Daoy (cell line): ENCODE measurements around the gene KCNS1. TPM values are rescaled to one million over a fixed set of nuclear protein-coding genes. Genes with fewer than 3 reads are reported as not detected.
"Not testable (repeated sequence)": the region's sequence is repeated elsewhere in the genome, so short reads cannot be mapped to it uniquely, and the experiment has no call there.

Source experiments
- DNase-seq: peaks from one replicate; pipeline ENCODE4 v3.0.0-alpha.2; 2015; ENCODE audit warnings: low read depth
- total RNA-seq: library from RNA; depleted of rRNA; stranded (reverse); fragments of >200 nt; shearing (Covaris generic); gene quantifications from 2 replicates; pipeline ENCODE4 v1.2.3, GENCODE V29; 2014; rRNA removed

The KCNS1 gene, protein sequence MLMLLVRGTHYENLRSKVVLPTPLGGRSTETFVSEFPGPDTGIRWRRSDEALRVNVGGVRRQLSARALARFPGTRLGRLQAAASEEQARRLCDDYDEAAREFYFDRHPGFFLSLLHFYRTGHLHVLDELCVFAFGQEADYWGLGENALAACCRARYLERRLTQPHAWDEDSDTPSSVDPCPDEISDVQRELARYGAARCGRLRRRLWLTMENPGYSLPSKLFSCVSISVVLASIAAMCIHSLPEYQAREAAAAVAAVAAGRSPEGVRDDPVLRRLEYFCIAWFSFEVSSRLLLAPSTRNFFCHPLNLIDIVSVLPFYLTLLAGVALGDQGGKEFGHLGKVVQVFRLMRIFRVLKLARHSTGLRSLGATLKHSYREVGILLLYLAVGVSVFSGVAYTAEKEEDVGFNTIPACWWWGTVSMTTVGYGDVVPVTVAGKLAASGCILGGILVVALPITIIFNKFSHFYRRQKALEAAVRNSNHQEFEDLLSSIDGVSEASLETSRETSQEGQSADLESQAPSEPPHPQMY
- total RNA-seq: not detected in 2 replicates

DNA sequence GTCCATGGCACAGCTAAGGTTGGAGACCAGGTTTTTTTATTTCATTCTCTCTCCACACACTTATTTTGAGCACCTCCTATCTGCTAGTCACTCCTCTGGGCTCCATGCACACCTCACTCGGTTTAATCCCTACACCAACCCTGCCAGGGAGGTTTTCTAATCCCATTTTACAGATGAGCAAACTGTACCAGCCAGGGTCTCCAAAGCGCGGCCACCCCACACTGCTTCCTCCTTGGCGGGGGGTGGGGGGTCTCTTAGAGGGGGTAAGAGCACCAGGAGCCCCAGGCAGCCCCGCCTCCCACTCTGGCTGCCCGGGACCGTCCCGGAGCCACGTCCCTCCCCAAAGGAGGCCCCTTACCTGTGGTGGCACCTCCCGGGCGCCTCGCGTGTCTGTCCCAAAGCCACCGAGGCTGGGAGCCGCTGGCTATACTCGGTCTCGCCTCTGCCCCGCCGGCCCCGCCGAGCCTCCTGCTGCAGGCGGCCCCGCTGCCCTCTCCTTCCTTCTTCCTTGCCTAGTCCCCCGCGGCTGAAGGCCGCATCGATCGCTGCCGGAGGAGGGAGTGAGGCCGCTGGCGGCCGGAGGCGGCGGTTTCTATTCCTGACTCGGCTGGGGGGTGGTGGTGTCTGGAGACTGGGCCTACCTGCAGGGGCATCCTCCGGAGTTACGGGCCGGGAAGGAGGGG lies at the start of gene KCNS1:
KCNS1 (minus strand) TSS at position 565 of the 683 bp plus-strand sequence. CDS start 1,891 bp downstream, outside the sequence.
- DNase-seq: no peak

DNA sequence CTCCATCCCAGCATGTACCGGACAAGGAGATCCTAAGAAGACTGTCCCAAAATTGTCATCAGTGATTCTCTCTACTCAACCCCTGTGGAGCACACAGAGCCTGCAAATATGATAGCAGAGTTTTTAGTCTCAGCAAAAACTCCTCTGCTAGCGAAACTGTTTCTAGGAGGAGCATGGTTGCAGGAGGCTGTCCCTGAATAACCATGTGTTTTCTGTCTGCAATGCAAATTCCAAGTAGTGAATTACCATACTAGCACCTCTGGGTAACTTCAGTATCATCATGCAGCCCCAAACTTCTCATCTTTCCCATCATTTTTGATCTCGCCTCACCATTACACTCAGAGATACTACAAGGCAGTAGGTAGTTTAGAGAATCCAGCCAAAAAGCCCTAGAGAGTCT lies 48.1 kb upstream of the KCNS1 start:
- no peak for DNase-seq

DNA sequence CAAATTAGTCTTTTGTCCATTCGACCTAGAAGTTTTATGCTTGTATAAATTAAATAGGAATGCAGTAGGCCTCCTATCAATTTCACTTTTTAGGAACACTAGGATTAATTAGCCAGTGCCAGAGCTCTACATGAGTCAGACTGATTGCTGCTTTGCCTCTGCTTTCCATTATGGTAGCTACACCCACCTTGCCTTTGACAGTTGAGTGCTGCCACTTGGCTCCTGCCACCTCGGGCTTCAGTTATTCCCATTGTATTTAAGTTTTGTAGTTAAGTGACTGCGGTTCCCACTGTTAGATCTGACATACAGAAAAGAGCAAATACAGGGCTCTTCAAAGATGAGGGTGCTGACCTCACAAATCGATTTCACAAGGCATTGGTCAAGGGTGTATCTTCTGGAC lies 39.9 kb upstream of the KCNS1 start:
- no peak for DNase-seq

DNA sequence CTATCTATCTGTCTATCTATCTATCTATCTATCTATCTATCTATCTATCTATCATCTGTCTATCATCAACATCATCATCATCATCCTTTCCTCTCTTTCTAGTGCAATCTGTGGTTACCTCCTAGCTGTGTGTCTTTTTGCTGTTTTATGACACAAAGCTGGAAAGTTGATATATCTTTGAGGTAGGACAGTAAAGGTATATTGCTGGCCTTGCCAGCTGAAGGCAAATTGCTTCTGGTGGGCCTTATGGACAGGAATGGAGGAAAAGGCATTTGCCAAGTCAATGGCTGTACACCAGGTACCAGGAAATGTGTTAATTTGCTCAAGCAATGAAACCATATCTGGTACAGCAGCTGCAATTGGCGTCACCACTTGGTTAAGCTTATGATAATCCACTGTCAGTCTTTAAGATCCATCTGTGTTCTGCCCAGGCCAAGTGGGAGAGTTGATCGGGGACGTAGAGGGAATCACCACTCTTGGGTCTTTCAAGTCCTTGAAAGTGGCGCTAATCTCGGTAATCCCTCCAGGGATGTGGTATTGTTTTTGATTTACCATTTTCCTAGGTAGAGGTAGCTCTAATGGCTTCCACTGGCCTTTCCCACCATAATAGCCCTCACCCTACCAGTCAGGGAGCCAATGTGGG lies 38.9 kb upstream of the KCNS1 start:
- DNase-seq: not testable (repeated sequence)

DNA sequence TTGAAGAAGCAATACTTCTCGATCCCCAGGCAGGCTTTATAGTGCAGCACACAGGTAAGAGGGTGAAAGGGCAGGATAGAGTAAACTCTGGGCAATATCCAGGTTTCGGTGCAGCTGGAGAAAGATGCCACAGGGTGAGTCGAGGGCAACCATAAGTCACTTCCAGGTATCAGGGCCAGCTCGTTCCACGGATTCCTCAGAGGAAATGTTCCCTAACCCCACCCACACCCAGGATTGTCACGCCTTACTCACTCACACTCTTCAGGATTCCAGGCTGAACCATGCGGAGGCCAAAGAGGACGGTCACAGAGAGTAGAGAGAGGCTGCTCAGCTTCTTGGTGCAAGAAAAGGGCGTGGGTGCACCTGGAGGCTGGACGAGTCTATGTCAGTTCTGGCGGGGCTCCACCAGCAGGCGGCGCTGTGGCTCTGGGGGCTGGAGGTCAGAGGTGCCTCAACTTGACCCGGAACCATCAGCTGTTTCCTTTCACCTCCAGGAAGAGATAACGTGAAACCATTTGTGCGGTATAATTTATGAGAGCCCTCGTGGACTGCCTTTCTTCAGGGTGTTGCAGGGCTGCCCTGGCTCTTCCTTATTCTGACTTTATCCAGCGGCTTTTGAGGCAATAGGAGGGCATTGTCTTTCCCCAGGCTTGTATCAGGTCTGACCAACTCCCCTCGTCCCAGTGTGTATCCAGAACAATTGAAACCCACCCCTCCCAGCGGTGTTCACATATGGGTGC lies 37.8 kb upstream of the KCNS1 start:
- peak; percentile 43 for DNase-seq

DNA sequence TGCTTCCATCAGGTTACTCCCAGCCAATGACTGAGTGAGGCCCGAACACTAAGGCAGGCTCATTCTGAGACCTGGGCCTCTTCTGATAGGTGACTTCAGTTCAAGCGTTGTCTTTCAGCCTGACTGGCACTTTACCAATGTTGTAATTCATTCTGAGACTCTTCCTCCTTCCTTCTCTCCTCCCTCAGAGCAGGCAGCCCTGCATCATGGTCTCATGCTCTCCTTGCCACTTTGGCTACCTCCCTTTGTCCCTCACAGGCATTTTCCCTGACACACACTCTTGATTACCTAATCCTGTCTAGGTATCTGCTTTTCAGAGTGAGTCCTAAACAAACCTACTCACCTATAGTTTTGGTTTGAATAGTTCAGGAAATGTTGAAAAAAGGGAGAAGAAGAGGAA lies 36.0 kb upstream of the KCNS1 start:
- no peak for DNase-seq

DNA sequence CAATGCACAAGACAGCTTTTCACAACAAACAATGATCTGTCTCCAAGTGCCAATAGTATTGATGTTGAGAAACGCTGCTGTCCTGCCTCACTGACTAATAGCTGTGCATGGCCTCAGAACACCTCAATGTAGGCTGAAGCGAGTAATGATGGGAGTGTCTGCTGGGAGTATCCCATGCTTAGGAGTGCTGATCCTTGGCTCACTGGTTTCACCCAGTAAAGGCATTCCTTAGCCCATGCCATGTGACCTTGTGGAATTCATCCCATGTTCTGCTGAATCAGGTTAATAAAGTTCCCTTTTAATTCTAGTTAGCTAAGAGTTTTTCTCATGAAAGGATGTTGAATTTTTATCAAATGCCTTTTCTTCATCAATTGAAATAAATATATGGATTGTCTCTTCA lies 27.2 kb upstream of the KCNS1 start:
- DNase-seq: no peak

DNA sequence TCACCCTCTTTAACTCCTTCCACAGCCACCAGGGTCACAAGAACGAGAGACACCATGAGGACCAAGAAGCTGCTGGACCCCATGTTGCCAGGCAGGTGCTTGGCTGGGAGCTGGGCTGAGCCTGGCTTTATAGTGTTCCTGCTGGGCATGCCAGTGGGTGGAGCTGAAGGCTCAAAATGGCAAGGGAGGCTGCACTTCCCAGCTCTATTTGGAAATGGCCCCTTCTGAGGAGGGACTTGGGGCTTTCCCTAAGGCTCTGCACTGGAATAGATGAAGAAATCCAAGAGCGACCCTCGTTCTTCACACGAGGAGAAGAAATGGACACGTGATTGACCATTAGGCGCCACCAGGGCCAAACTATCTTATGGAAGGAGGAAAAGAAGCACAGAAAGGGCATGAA lies 23.4 kb upstream of the KCNS1 start, which contains the start of gene WFDC12:
WFDC12 (minus strand) TSS at position 101 of the 400 bp plus-strand sequence; CDS start at position 83, 18 bp downstream.
- no peak for DNase-seq

DNA sequence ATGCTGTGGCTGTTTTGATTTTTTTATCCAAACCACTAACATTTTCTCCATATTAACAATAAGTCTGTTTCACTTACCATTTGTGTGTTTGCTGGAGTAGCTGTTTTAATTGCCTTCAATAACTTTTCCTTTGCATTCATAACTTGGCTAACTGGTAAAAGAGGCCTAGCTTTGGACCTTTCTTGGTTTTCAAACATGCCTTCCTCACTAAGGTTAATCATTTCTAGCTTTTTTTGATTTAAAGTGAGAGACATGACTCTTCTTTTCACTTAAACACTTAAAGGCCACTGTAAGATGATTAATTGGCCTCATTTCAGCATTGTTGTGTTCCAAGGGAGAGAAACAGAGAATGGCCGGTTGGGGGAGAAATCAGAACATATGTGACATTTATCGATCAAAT lies 20.5 kb upstream of the KCNS1 start:
- DNase-seq: no peak

DNA sequence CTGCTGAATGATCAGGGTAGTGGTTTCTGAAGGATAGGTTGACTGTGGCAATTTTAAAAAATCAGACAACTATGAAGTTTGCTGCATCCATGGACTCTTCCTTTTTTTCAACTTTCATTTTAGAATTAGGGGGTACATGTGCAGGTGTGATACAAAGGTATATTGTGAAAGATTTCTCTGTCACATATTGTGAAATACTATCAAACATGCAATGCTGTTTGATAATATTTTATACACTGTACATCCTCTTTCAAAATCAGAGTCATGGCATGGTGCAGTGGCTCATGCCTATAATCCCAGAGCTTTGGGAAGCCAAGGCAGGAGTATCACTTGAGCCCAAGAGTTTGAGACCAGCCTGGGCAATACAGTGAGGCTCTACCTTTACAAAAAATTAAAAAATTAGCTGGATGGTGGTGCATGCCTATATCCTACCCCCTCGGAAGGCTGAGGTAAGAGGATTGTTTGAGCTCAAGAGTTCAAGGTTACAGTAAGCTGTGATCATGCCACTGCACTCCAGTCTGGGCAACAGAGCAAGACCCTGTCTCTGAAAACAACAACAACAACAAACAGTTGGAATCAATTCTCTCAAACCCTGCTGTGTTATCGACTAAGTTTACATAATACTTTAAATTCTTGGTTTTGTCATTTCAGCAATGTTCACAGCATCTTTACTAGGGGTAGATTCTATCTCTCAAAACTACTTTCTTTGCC lies 18.8 kb upstream of the KCNS1 start:
- DNase-seq: no peak

DNA sequence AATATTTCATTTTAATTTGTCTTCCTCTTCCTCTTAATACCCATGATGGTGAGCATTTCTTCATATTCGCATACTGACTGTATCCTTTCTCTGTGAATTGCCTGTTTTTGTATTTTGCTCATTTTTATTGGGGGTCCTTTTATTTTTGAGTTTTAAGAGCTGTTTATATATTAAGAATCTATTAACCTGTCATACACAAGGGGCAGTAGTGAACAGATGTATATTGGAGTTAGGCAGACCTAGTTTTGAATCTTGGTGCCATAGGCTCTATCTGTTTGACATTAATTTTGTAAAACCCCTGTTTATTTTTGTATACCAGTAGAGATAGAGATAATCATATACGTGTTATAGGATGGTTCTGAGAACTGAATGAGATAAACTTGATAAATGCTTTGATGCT lies 17.1 kb upstream of the KCNS1 start:
- DNase-seq: no peak

DNA sequence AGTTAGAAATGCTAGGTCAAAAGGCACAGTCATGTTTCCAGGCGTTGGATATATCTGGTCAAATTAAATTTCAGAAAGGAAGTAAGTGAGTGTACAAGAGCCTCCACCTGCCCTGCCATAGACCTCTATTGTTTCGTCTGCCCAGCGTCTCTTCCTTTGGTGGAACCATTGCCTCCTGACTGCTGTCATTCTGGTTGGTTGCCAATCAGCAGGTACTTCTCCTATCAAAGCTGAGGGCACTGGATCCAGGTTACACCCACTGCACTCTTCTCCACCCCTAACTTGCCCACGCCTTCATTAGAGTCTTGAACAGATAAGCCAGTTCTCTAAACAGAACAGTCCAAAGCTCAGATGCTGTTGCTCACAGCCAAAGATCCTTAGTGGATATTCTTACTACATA lies 16.7 kb upstream of the KCNS1 start:
- no peak for DNase-seq

DNA sequence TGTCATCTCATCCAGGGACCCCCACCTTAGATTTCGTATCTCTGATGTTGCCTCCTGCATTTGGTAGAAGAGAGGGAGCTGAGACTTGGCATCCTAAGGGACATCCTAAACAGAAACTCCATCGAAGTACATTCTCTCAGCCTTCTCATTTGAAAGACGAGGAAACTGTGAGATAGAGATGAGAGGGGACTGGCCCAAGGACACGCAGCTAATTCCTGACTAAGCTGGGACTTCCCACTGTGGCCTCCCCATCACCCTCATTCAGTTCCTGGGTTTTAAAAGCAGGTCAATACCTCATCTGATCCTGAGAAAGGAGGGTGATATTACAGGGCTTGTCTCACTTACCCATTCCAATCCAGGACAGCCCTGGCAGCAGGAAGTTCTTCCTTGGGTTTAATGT lies 14.9 kb upstream of the KCNS1 start:
- no peak for DNase-seq

DNA sequence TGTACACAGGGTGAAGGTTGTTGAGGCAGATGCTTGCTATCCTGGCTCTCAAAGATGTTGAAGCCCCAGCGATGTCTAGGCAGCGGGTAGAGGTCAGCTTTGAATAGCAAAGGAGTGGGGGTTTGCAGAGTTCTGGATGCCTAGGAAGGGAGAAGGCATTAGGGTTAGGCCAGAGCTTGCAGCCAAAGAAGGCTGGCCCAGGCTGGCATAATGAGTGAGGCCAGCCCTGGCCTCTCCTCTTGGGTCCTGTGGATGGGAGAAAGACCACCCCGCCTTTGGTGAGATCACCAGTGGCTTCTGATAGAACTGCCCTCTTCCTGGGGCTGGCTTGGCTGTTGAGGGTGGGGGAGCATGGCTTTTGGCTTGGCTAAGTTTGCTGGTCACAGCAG lies 14.5 kb upstream of the KCNS1 start:
- no peak for DNase-seq

DNA sequence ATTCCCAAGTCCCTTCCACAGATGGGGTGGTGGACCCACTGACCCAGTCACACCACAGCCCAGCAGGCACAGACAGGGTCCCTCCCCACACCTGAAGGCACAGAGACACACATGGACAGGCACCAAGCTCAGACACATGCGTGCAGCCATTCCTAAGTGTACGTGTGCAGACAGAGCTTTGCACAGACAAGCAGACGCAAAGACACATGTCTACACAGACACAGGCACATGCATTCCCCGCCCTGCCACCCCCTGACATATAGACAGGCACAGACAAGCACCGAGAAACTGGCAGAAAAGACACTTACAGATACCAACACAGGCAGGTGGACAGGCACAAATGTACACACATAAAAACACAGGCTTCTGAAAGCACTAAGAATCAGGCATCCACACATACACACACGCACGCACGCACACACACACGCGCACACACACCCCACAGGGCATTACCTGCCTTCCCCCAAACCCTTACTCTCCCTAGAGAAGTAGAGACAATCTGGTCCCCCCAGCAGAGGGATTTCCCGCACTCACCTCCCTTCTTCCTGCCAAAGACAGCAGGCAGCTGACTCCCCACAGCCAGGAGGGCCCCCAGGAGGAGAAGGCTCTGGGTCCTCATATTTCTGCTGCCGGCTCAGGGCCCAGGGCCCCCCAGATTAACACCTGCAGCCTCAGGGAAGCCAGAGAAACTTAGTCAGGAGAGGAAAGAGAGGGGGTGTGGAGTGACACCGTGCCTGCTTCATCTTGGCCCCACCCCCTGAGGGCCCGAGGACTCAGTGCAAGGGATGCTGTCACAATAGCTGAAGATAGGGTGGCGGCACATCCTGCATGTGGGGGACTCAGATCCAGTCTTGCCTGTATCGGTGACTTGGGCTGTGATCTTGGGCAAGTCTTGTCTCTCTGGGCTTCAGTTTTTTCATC lies 13.8 kb upstream of the KCNS1 start, which contains the start of gene WFDC5:
WFDC5 (minus strand) TSS at position 710 of the 921 bp plus-strand sequence; CDS start at position 619, 91 bp downstream.
- no peak for DNase-seq

DNA sequence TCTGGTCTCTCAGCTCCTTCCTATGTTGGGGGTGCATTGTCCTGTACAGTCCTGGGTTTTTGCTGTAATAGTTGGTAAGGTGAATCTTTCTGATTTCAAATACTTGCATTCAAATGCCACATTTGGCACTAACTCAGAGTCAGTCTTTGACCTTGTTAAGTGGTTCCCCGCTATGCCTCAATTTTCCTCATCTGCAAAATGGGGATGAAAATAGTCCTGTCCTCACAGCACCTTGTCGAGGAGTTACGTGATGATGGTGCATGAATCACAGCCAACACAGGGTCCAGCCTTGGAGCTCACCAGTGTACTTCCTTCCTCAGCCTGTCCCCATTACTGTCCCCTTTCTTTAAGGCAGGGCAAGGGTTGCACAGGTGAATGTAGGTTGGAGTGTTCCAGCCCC lies 12.9 kb upstream of the KCNS1 start:
- no peak for DNase-seq

DNA sequence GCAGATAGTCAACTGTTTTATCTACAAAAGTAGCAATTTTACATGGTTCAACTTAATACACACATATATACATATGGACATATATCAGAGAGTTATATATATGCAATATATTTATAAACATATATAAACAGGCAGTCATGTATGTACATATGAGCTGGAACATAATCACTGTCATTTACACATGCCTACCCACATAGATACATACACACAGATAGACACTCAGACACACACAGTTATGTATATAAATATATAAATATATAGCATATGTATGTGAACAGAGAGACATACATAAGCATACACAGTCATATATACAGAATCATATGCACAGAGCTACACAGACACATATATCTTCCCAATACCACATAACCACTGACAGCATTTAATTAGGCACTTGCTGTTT lies 11.8 kb upstream of the KCNS1 start:
- no peak for DNase-seq

DNA sequence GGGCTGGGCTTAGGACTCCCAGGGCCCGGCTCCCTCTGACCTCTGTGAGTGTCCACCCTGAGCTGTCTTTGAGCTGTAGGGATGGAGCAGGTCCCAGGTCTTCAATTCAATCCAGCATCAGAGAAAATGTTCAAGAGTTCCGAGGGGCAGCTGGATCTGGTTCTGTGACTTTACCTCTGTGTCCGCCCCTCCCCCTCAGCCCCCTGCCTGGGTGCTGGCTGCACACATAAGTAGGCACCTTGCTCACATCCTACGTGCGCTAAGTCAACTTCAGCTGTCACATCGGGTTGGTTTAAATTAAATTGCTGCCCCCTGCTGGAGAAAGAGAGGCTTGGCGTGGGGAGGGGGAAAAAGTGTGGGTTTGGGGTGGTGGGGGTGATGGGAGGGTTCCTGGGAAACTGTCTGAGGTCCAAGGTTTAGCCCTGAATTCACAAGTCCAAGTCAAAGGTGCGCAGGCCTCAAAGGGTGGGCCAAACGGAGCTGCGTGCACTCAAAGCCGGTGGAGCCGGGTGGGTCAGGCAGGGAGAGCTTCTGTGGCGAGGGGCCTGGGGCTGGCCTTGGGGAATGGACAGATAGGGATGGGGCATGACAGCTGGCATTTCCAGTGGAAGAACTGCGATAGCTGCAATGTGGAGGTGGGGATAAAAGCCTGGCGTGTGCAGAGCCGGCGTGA lies 11.0 kb upstream of the KCNS1 start:
- DNase-seq: no peak

DNA sequence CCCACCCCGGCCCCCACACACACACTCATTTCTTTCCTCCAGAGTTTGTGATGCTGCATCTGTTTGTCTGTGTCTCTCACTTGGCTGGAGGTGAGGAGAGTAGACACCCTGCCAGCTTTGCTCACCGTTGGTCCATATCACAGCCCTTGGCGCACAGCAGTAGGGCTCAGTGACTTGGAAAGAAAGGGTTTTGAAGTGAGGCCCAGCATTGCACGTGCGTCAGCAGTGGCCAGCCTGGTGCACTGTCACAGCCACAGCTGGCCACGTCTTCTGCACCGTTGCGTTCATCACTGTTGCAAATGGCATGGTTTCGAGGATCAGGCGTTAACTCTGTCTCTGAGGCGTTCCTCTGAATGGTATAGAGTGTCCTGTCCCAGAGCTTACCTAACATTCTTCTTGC lies 10.4 kb upstream of the KCNS1 start:
- DNase-seq: no peak
